Loucy (cell line): ENCODE measurements around the gene ZNRF1.
"Not testable (repeated sequence)": the region's sequence is repeated elsewhere in the genome, so short reads cannot be mapped to it uniquely, and the experiment has no call there.

Experiments
- EZH2phosphoT487 ChIP-seq: fragments of 200-600 bp; IDR thresholded peaks from 2 replicates; pipeline ENCODE4 v1.6.1; 2018; ENCODE audit warnings: antibody characterized with exemption, mild to moderate bottlenecking, moderate library complexity, borderline replicate concordance
- TF ChIP-seq, protein P1 (sequence below): fragments of 200-600 bp; sonication (generic); conservative IDR thresholded peaks from 2 replicates; pipeline ENCODE4 v1.5.1; 2014; ENCODE audit warnings: mild to moderate bottlenecking, antibody characterized with exemption, low read length

DNA sequence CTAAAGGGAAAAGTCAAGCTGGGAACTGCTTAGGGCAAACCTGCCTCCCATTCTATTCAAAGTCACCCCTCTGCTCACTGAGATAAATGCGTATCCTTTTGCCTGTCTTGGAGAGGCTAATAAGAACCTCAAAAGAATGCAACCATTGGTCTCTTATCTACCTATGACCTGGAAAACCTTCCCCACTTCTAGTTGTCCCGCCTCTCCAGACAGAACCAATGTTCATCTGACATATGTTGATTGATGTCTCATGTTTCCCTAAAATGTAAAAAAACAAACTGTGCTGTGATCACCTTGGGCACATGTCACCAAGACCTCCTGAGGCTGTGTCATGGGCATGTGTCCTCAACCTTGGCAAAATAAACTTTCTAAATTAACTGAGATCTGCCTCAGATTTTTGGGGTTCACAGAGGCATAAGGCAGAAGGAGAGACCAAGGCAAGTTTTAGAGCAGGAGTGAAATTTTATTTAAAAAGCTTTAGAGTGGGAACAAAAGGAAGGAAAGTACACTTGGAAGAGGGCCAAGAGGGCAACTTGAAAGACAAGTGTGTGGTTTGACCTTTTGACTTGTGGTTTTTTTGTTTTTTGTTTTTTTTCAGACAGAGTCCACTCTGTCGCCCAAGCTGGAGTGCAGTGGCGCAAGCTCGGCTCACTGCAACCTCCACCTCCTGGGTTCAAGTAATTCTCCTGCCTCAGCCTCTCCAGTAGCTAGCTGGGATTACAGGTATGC lies 130.8 kb downstream of the ZNRF1 start:
- TF ChIP-seq, protein P1, sequence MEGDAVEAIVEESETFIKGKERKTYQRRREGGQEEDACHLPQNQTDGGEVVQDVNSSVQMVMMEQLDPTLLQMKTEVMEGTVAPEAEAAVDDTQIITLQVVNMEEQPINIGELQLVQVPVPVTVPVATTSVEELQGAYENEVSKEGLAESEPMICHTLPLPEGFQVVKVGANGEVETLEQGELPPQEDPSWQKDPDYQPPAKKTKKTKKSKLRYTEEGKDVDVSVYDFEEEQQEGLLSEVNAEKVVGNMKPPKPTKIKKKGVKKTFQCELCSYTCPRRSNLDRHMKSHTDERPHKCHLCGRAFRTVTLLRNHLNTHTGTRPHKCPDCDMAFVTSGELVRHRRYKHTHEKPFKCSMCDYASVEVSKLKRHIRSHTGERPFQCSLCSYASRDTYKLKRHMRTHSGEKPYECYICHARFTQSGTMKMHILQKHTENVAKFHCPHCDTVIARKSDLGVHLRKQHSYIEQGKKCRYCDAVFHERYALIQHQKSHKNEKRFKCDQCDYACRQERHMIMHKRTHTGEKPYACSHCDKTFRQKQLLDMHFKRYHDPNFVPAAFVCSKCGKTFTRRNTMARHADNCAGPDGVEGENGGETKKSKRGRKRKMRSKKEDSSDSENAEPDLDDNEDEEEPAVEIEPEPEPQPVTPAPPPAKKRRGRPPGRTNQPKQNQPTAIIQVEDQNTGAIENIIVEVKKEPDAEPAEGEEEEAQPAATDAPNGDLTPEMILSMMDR = not testable (repeated sequence)
- TF ChIP-seq EZH2phosphoT487 = not testable (repeated sequence)
